ENCODE data around the gene WIPF1.

Gene WIPF1

GRCh38 chr2:174618179-174618578 lies 20.6 kb upstream of the WIPF1 start:
- no peak for DNase-seq

- DNase-seq: no peak
Measured at GRCh38 chr2:174617718-174618117, 20.1 kb upstream of the WIPF1 start.

- DNase-seq: no peak
Measured at GRCh38 chr2:174617120-174617519, 19.5 kb upstream of the WIPF1 start.

- no peak for DNase-seq
Measured at GRCh38 chr2:174615871-174616436, 18.4 kb upstream of the WIPF1 start.

- no peak for DNase-seq
Measured at GRCh38 chr2:174614261-174614660, 16.7 kb upstream of the WIPF1 start.

GRCh38 chr2:174613531-174613930 lies 15.9 kb upstream of the WIPF1 start:
- DNase-seq: no peak

GRCh38 chr2:174612970-174613369 lies 15.4 kb upstream of the WIPF1 start:
- DNase-seq: no peak

- DNase-seq: no peak
Measured at GRCh38 chr2:174611854-174612253, 14.2 kb upstream of the WIPF1 start.

GRCh38 chr2:174611006-174611405 lies 13.4 kb upstream of the WIPF1 start:
- no peak for DNase-seq

- no peak for DNase-seq
Measured at GRCh38 chr2:174610243-174610995, 12.8 kb upstream of the WIPF1 start.

- no peak for DNase-seq
Measured at GRCh38 chr2:174609261-174609660, 11.7 kb upstream of the WIPF1 start.

- no peak for DNase-seq
Measured at GRCh38 chr2:174608866-174609214, 11.2 kb upstream of the WIPF1 start.

GRCh38 chr2:174607989-174608865 lies 10.6 kb upstream of the WIPF1 start:
- no peak for DNase-seq

GRCh38 chr2:174607584-174607983 lies 10.0 kb upstream of the WIPF1 start:
- no peak for DNase-seq

- DNase-seq: no peak
Measured at GRCh38 chr2:174606336-174606735, 8.7 kb upstream of the WIPF1 start.

- DNase-seq: no peak
Measured at GRCh38 chr2:174605687-174606086, 8.1 kb upstream of the WIPF1 start.

- no peak for DNase-seq
Measured at GRCh38 chr2:174603280-174603679, 5.7 kb upstream of the WIPF1 start.

GRCh38 chr2:174602745-174603144 lies 5.1 kb upstream of the WIPF1 start:
- no peak for DNase-seq

GRCh38 chr2:174600349-174600748 lies 2.7 kb upstream of the WIPF1 start:
- DNase-seq: no peak

GRCh38 chr2:174599310-174599921 lies 1.8 kb upstream of the WIPF1 start:
- DNase-seq: no peak

GRCh38 chr2:174597009-174597344 lies 627 bp downstream of the WIPF1 start:
- DNase-seq: no peak

- no peak for DNase-seq
Measured at GRCh38 chr2:174595891-174596397, 1.7 kb downstream of the WIPF1 start.

- DNase-seq: no peak
Measured at GRCh38 chr2:174595116-174595809, 2.3 kb downstream of the WIPF1 start.
